NCI-H2107 (cell line): Measurements from ENCODE around the gene PIEZO1.

Source experiments
- DNase-seq: peaks from one replicate; lab custom pipeline; 2025; lab: John Stamatoyannopoulos, UW

Gene PIEZO1

DNA sequence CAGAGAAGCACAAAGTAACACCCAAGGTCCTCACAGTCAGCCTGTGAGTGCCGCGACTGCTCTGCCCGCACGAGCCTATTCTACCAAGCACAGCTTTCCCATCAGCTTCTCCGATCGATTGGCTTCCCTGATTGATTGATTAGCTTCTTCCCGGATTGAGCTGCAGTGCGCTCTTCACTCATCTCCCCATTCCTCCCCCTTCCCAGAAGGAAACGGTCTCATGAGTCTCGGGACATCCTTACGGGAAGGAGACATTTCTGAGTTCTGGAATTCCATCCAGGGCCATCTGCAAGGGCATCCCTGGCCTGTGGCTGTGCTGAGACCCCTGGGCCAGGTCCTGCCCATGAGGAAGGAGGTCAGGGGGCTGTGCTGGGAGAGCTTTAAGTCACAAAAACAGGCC, 18.0 kb downstream of the PIEZO1 start:
- DNase-seq, result no peak

DNA sequence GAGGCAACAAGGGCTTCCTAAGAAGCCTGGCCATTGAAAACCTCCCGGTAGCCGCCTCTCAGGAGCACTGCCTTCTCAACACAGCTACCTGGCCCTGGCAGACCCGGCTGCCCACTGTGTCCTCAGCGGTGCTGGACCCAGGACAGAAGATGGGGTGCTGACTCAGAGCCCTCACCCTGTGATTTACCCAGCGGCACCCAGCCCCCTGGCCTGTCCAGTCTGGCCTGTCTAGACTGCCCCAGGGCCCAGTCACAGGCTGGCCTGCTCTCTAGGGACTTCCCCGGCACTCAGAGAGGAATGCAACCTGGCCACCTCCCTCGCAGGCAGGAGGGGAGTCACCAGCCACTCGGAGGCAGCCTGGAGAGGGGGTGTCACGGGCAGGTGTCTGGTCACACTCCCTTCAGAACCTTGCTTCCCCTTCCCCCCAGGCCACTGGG, 20.1 kb downstream of the PIEZO1 start:
- no peak for DNase-seq

DNA sequence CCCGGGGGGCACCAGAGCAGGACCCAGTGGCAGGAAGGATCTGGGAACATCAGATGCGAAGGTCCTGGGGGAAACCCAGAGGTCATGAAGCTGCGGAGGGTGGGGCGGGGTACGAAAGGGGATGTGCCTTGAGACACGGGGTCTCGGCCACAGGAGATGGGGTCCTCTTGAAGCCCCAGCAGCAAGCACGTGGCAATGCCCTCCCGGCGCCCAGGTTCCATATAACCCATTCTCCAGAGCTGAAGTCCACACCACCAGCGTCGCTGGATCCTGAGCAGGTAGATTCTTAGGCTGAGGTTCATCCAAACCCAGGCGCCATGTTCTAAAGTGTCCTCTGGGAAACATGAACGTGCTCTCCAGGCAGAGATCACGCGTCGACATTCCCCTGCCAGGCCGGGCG, 20.9 kb downstream of the PIEZO1 start:
- no peak for DNase-seq

DNA sequence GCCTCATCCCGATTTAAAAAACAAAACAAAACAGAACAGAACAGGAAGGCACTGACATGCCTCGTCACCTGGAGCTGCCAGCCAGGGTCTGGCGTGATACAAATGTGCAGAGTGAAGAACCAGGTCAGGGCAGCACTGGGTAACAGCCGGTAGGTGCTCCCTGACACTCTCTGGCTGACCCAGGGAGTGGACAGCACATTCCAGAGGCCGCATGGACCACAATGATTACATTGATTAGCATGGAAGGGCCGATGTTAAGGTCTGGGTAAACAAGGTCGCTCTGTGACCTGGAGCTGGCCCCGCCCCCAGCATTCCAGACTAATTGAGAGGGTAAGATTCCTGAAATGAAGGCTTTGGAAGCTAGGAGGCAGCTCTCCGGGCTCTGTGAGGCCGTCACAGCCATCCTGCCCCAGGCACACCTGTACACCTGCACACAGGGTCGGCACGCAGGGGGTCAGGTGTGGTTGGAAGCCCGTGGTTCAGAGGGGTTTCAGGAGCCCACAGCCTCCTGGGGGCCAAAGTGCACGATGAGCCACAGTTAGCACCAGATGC, 21.4 kb downstream of the PIEZO1 start:
- DNase-seq, result no peak

DNA sequence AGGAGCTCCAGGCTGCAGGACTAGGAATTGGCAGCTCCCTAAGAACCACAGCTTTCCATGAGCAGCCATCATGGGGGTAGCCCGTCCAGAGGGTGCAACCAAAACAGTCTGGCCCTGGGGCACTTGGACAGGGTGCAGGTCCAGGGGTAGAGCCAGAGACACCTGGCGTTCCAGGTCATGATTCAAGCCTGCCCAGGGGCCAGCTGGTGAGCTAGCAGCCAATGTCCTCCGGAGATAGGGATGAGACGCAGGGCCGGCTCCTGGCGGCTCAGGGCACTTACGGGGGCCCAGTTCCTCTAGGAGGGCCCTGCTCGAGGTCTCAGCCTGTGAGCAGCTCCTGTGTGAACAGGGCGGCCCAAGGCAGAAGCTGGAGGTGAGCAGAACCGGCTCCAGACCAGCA, 22.1 kb downstream of the PIEZO1 start:
- DNase-seq, result no peak

DNA sequence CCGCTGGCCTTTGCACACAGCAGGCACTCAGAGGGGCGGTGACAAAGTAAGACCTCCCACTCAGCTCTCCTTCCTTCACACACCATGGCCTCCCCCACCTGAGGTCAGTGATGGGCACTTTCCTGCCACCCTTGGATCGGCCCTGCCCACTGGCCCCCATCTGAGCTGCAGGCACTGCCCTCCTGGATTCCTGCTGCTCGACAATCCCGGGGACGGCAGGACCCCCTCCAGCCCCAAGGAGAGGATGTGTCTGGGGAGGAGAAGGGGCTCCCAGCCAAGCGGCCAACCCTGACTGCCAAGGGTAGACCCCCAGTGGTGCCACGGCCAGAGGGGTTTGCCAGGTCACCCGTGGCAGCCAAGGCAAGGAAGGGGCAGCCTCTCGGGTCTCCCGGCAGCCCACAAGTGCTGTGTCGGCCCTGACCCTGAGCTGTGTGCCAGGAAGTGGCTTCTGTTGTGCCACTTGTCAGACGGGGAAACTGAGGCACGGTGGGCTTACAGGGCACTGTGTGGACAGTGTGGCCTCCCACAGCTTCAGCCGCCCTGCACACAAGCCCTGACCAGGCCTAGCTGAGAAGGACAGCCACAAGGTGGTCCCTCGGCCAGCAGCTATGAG, 22.7 kb downstream of the PIEZO1 start:
- no peak for DNase-seq

DNA sequence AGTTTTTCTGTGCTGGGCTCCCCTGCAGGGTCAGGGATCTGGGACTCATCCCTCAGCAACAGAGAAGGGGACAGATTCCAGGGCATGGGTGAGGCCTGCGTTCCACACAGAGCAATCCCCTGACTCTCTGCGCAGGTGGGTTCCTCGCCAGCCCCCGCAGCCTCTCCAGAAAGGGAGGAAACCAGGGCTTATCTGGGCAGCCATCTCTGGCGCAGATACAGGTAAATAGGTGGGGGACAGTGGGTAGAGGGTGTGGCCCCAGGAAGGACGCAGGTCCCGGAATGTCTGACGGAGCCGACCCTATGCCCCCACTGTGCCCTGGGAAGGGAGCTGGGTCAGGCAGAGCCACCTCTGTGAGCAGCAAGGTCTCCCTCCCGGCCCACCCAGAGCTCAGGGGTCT, 23.2 kb downstream of the PIEZO1 start:
- no peak for DNase-seq

DNA sequence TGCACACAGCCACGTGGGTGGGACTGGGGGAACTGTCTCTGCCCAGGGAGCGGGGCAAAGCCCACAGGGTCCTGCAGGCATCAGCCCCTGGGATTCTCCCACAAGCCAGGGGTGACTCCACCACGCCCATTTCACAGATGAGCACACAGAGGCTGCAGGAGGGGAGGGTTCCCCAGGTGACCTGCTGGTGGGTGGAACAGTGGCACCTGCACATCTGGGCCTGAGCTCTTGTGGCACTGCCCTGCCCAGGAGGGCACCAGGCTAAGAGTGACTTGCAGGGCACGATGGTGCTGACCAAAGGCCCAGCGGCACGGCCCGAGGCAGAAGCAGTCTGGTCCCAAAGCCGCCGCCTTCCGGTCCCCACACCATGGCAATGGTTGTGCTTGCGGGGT, 23.9 kb downstream of the PIEZO1 start:
- no peak for DNase-seq

DNA sequence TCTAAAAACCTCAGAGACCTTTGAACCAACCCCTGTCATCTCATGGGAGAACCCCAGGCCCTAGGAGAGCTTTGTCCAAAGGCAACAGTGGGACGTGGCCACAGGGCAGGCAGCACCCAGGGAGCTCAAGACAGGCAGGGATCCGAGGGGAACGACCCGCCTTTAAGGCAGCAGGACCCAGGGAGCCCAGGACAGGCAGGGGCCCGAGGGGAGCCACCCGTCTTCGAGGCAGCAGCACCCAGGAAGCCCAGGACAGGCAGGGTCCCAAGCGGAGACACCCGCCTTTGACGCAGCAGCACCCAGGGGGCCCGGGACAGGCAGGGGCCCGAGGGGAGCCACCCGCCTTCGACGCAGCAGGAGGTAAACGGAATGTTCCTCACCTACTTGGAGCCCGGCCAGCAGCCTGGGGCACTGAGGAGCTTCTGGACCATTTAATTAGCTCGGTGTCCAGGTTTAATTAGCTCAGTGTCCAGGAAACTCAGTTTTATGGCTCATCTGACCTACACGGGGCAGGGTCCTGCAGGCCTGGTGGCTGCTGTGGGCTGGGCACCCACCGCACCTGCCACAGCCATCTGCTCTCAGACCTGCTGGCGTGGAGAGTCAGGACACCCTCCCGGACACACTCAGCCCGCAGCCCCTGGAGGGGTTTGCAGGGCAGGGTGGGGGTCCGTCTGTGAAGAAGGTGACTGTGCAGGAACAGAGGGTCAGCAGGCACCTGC, 24.4 kb downstream of the PIEZO1 start:
- no peak for DNase-seq

DNA sequence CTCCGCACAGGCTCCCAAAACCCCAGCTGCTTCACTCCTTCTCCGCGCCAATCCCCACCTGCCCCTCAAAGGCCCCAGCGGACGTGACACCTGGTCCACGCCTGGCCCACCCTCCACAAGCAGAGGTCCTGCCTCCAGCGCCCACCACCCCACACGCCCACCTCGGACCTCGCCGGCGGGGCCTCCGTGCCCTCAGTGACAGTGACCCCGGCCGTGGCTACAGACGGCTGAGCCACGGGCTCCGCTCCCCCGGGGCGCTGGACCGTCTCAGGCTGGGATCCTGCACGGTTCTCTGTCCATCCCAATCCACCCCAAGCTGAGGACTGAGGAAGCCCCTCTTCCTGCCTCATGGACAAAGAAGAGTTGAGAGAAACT, 25.1 kb downstream of the PIEZO1 start:
- DNase-seq, result no peak

DNA sequence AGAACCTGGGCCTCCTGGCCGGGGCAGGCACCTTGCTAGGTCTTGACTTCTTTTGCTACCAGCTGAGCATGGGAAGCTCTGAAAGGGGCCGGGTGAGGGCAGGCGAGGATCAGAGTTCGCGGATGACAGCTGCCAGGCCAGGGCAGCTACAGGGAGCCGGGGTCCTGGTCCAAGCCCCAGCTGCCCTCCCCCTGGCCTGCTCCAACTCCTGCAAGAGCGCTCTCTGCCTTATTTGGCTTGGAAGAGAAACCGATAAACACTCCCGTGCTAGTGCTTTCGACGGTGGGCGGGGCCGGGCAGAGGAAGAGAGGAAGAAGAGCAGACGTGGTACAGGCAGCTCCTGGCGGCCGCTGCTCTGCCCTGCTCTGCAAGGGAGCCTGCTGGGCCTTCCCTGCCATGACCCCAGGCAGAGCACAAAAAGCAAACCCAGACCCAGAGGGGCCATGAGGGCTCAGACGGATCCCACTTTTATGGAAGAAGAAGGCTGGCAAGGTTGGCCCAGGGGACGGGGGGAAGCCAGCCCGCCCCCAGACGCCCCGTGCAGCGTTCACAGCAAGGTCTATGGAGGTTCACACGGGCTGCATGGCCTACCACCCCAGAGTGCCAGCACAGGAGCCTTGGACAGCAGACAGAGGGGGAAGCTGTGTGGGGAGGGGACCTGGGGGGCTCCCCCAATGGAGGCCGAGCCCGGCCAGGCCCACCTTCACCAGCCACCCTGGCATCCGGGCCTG, 25.6 kb downstream of the PIEZO1 start:
- no peak for DNase-seq

DNA sequence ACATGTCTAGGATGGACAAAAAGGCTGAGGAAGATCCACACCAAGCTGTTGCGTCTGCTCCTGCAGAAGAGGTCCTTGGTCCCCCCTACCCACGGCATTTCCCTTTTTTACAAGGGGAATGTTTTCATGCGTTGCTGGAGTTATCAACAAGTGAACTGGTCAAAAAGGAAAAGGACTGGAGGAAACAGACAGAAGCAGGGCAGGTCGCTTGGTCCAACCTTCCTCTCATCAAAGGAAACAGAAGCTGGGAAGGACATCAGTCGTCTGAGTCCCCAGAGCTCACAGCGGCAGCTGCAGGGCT, 26.1 kb downstream of the PIEZO1 start:
- no peak for DNase-seq

DNA sequence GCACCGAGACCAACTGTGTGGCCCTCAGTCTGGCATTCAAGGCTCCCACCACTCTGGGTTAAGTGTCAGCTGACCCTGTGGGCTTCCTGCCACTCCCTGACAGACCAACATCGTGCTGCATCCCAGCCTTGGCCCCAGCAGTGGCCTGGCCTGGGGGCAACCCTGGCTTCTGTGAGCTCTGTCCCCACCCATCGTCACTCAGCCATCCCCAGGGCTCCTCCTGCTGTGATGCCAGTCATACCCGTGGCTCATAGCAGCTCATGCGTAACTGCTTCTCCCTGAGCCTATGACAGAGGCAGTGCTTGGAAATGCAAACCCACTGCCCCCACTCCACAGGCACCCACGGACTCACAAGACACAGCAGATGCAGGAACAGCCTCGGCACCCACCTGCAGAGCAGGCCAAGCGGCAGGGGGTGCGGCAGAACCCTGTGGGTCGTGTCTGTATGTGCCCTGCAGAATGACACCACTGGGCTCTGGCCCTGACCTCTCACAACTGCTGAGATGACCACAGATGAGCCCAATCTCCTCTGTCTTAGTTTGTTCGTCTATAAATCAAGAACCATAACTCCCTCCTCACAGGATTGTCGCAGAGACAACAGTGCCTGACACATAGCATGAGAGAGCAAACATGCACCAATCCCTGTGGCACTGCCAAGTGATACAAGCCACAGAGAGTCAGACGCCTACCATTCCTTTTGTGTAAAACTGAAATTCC, 26.6 kb downstream of the PIEZO1 start:
- no peak for DNase-seq

DNA sequence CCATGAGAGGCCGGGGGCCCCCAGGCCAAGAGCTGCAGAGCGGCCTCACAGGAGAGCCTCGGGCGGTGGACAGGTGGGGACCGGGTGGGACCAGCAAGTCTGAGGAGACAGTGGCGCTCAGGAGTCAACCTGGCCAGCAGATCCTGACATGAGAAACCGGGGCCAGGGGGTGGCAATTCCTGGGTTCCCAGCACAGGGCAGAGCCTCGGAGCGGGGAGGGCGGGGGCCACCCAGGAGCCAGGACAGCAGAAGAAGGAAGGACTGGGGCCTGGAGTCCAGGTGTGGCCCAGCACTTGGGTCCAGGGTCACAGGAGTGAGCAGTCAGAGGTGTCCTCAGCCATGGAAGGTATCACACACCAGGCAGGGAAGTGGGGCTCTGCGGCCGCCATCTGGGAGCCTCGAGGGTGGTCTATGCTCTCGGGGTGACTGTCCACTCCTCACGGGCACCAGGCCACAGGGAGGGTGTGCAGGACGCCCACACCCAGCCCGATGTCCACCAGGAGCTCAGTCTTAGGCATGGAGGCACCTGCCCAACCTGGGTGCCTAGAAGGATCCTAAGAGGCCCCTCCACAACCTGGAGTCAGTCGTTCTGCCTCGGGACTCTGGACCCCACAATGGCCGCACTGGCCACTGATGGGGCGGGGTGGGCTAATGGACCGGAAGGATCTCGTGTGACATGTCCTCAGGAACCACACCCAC, 29.1 kb downstream of the PIEZO1 start:
- no peak for DNase-seq

DNA sequence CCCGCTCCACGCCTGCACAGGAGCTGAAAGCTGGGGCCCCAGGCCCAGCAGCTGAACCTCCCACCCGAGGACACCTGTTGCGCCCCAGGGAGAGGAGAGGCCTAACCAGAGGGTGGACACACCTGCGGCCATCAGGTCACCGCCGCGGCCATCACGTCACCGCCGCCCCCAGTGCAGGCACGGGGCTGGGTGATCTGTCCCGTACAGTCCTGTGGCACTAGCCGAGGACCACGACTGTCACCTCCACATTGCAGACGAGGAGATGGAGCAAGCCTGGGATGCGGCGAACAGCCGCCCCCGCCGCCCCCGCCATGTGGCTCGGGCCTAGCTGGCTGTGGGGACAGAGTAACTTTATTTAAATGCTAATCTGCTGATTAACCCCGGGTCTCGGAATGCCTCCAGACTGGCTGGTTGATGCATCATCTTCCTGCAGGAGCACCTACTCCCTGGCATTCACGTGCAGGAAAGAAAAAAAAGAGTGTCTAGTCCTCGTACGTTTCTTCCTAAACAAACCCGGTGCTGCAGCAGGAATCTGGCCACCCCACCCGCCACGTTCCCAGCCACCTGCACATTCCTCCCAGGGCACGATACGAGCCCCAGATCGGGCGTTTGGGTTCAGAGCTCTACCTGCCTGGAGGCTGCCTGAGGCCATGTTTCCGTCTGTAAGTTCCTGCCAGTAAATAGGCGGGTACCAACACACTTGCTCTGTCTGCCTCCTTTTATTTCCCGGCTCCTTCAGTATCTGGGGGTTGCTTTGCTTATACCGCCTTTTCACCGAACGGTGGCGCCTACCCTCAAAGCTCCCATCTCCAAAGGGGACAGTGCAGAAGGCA, 29.9 kb downstream of the PIEZO1 start:
- DNase-seq, result no peak

DNA sequence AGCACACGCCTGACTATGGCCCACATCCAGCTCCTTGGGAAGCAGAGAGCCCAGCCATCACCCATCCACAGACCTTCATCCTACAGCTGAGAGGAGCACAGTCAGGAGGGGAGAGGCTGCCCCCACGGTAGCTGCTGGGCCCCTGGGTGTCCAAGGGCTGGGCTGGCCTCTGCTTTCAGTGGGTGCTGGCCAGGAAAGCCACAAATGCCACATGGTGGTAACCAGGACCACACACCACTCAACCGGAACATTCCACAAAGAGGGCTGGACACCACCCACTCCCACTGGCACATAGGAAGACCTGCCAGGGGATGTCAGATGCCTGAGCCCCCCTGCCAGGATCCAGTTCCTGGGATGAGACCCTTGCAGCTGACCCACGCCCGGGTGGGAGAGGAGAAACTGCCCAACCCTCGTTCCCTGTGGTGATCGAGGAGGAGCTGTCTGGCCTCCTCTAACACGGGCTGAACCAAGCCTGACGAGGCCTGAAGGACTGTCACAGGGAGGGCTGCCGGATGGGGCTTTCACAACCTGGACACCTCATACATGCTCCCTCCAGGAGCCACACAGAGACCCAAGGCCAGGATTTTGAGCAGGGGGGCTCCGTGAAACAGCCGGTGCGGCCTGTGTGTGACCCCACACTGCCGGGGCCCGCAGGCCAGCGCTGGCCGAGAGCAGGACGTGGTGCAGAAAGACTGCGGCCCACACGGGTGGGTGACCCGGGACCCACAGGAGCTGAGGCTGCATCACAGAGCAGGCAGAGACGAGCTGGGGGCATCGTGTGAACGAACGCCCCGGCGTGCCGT, 30.7 kb downstream of the PIEZO1 start:
- no peak for DNase-seq

DNA sequence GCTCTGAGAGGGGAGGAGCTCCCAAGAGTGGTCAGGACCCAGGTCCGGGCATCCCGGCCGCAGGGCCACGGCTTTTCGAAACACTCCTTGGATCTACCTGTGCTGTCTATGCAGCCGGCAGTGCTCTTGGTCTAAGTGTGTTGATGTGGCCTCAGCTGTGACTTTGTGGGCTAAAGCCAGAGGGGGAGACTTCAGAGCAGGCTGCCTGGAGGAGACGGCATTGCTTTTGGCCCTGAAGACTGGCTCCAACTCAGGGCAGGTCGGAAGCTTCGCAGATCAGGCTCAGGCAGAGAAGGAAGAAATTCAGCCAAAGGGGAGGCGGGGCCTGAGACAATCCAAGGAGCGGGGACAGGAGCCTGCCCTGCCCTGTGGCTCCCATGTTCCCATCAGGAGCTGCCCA, 31.4 kb downstream of the PIEZO1 start:
- no peak for DNase-seq

DNA sequence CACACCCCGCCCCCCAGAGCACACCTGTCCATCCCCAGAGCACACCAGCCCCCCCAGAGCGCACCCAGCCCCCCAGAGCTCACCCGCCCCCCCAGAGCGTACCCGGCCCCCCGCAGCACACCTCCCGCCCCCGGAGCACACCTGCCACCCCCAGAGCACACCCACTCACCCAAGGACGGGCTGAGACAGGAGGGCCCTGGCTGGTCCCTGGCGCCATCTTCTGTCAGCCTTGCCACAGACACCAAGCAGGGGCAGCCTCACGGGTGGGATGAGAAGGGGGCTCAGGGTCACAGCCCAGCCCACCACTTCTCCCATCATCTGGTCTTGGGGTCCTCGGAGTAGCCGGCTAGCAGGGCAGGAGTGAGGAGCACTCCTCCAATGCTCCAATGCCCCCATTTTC, 31.8 kb downstream of the PIEZO1 start:
- DNase-seq, result no peak

DNA sequence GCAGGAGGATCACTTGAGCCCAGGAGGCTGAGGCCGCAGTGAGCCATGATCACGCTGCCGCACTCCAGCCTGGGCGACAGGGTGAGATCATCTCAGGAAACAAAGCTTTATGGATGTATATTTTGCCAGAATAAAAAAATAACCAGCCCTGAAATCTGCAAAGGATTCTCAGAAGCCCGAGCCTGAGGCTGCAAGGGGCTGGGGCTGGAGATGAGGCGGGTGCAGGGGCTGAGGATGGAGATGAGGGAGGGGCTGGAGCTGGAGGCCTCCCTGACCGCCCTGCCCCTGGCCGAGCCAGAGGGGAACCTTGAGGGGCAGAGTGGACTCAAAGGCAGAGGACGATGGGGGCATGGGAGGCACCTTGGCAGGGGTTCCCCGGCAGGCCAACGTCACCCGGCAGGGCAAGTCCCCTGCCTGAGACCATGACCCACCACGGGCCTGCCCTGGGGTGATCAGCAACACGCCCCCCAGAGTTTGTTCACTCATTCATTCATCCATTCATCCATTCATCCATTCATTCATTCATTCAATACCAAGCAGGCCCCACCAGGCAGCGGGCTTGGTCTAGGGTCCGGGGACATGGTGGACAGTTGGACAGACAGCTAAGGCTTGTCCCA, 32.5 kb downstream of the PIEZO1 start:
- no peak for DNase-seq

DNA sequence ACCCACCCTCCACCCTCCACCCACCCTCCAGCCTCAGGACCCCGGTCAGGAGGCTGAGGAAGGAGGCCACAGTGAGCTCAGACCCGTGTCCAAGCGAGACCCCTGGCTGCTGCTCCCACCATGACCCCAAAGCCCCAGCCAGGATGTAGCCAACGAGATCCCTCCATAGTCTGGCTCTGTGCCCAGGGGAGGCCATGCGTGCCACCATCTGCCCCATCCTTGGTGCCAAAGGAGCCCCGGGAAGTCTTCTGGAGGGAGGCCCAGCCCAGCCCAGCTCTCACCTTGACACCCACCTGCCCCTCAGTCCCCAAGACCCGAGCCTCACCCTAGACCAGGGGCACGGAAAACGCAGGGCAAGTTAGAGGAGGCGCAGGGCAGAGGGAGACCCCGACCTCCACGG, 34.2 kb downstream of the PIEZO1 start:
- no peak for DNase-seq
